ENCODE measurements around the gene HJV.
"Not testable (repeated sequence)": the region's sequence is repeated elsewhere in the genome, so short reads cannot be mapped to it uniquely, and the experiment has no call there.

HJV gene

GRCh38 chr1:146021622-146022402 lies at the start of gene HJV:
HJV (minus strand) TSS chr1:146021735; CDS start chr1:146020231, 1,504 bp downstream.
- DNase-seq: no peak
- intact Hi-C loops (cut with DNase I): no loop called here

GRCh38 chr1:146059148-146059547 lies 37.6 kb upstream of the HJV start:
- DNase-seq: not testable (repeated sequence)

GRCh38 chr1:146051852-146052676 lies 30.5 kb upstream of the HJV start:
- peak; percentile 78 to 99 (median 94) for DNase-seq
- intact Hi-C loops (cut with DNase I): not testable (repeated sequence)

More at GRCh38 chr1:146059148-146059547, 37.6 kb upstream of the HJV start:
- intact Hi-C loops (cut with DNase I): not testable (repeated sequence)

- intact Hi-C loops (cut with DNase I): no loop called here
- DNase-seq: peak in 2 of 10 donors; percentile 65 to 68
Observed at GRCh38 chr1:146051452-146051851, 29.9 kb upstream of the HJV start.

GRCh38 chr1:146050652-146050963 lies 29.1 kb upstream of the HJV start:
- intact Hi-C loops (cut with DNase I): not testable (repeated sequence)

GRCh38 chr1:146049866-146050651 lies 28.5 kb upstream of the HJV start:
- peak in 2 of 10 donors; percentile 66 to 74 for DNase-seq
- intact Hi-C loops (cut with DNase I): not testable (repeated sequence)

More at GRCh38 chr1:146050652-146050963, 29.1 kb upstream of the HJV start:
- not testable (repeated sequence) for DNase-seq

GRCh38 chr1:146049436-146049835 lies 27.9 kb upstream of the HJV start:
- intact Hi-C loops (cut with DNase I): no loop called here
- peak in 2 of 10 donors; percentile 58 to 66 for DNase-seq

- intact Hi-C loops (cut with DNase I); DNase-seq: not testable (repeated sequence)
Observed at GRCh38 chr1:146048514-146049115, 27.1 kb upstream of the HJV start.

- intact Hi-C loops (cut with DNase I): no loop called here
- no peak for DNase-seq
Observed at GRCh38 chr1:146046664-146047063, 25.1 kb upstream of the HJV start.

- intact Hi-C loops (cut with DNase I): loop anchor here (5.0 kb wide), 1 partner anchor 83 kb away; the partner anchor contains the start of gene LIX1L
Observed at GRCh38 chr1:146039844-146040194, 18.3 kb upstream of the HJV start.

GRCh38 chr1:146036965-146037646 lies 15.6 kb upstream of the HJV start:
- intact Hi-C loops (cut with DNase I): loop anchor here (5.0 kb wide), 1 partner anchor 80 kb away; the partner anchor contains the start of gene LIX1L
- peak; percentile 71 to 95 (median 76) for DNase-seq

More at GRCh38 chr1:146039844-146040194, 18.3 kb upstream of the HJV start:
- DNase-seq: peak in 2 of 10 donors; percentile 9 to 19

GRCh38 chr1:146036241-146036964 lies 14.9 kb upstream of the HJV start:
- no peak for DNase-seq
- intact Hi-C loops (cut with DNase I): loop anchor here (5.0 kb wide), 1 partner anchor 79 kb away; the partner anchor contains the start of gene LIX1L

GRCh38 chr1:146035048-146035423 lies 13.5 kb upstream of the HJV start:
- intact Hi-C loops (cut with DNase I): loop anchor here (5.0 kb wide), 1 partner anchor 78 kb away; the partner anchor contains the start of gene LIX1L
- no peak for DNase-seq

- DNase-seq: no peak
- intact Hi-C loops (cut with DNase I): no loop called here
Observed at GRCh38 chr1:146032631-146033219, 11.2 kb upstream of the HJV start.

- DNase-seq: no peak
Observed at GRCh38 chr1:146031476-146031875, 9.9 kb upstream of the HJV start.

GRCh38 chr1:146029117-146029516 lies 7.6 kb upstream of the HJV start:
- no peak for DNase-seq
- intact Hi-C loops (cut with DNase I): no loop called here

More at GRCh38 chr1:146031476-146031875, 9.9 kb upstream of the HJV start:
- intact Hi-C loops (cut with DNase I): no loop called here

GRCh38 chr1:146026650-146027049 lies 5.1 kb upstream of the HJV start:
- intact Hi-C loops (cut with DNase I): not testable (repeated sequence)

GRCh38 chr1:146025787-146026495 lies 4.4 kb upstream of the HJV start:
- DNase-seq; intact Hi-C loops (cut with DNase I): not testable (repeated sequence)

More at GRCh38 chr1:146026650-146027049, 5.1 kb upstream of the HJV start:
- not testable (repeated sequence) for DNase-seq

Data from posterior cingulate gyrus (tissue), 11 donors.